ENCODE results near the gene LGI2.

LGI2 gene

GRCh38 chr4:24957886-24958285 lies 72.9 kb downstream of the LGI2 start:
- FAIRE-seq: no peak

DNA sequence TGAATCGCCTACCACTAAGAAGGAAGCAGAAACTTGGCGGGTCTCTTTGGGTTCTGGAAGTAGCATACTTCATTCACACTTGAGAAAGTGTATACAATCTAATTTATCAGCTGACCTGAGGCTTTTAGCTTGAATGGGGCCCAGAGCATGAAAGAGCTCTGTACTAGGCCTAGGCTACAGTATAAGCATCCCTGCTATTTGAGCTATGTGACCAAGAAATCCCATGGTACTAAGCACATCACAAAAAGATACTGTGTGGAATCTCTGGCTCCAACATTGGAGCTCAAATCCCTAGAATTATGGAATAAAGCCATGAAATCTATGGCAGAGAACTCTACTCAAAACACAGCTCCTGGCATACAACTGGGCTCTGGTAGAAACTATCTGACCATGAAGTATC lies 74.0 kb downstream of the LGI2 start:
- no peak for FAIRE-seq

- FAIRE-seq: no peak
These were observed 74.7 kb downstream of the LGI2 start for GRCh38 chr4:24956091-24956490.

- no peak for FAIRE-seq
These were observed 78.1 kb downstream of the LGI2 start for GRCh38 chr4:24952667-24953066.

DNA sequence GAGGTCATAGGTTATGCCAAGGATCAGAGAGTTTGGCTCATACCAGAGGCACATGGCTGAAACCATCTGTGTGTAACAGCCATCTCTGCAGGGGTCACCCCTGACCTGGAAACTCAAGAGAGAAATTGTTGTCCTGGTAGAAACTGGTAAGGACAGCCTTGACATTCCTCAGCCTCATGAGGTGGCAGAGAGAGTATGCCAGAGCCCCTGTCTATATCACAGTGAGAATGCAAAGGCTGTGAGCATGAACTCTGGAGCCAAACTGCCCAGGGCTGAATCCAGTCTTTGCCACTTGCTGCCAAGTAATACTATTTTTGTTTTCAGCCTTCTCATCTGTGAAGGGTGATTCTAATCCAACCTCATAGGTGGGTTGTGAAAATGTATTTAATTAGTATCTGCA lies 80.8 kb downstream of the LGI2 start:
- FAIRE-seq: no peak

Data from islet of Langerhans (tissue), 1 donor.